GM08714 (cell line): ENCODE measurements around the gene JARID2.

Source experiments
- H3K4me3 ChIP-seq: fragments of 200-500 bp; sonication (Bioruptor generic); 2 replicates; pipeline ENCODE4 v1.5.1; 2014; ENCODE audit warnings: mild to moderate bottlenecking, low read length, inconsistent platforms
- ZNF274 ChIP-seq: IDR thresholded peaks from 2 replicates; pipeline ENCODE4 v1.6.1; 2012; ENCODE audit warnings: mild to moderate bottlenecking, low read depth, low read length

The JARID2 gene

DNA sequence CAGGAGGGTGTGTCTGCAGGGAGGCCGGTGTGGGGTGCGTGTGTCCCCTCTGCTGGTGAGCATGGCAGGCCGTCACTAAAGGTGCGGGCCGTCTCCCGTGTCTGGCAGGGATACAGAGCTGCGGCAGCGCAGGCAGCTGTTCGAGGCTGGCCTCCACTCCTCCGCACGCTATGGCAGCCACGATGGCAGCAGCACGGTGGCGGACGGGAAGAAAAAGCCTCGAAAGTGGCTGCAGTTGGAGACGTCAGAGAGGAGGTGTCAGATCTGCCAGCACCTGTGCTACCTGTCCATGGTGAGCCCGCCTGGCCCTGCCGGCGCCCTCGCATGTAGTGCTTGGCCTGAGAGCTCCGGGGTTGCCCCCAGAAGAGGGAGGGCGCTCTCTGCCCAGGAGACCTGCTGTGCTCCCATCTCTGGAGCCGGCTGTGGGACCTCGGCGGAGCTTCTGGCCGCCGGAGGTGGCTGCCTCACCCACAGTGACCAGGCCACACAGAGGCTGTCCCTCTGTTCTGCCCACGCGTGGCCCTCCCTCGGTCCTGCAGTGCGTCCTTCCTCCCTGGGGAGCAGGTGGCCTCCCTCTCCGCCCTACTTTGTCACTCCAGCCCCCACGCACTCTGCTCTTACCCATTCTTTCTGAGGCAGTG, 267.4 kb downstream of the JARID2 start:
- no peak for TF ChIP-seq ZNF274

DNA sequence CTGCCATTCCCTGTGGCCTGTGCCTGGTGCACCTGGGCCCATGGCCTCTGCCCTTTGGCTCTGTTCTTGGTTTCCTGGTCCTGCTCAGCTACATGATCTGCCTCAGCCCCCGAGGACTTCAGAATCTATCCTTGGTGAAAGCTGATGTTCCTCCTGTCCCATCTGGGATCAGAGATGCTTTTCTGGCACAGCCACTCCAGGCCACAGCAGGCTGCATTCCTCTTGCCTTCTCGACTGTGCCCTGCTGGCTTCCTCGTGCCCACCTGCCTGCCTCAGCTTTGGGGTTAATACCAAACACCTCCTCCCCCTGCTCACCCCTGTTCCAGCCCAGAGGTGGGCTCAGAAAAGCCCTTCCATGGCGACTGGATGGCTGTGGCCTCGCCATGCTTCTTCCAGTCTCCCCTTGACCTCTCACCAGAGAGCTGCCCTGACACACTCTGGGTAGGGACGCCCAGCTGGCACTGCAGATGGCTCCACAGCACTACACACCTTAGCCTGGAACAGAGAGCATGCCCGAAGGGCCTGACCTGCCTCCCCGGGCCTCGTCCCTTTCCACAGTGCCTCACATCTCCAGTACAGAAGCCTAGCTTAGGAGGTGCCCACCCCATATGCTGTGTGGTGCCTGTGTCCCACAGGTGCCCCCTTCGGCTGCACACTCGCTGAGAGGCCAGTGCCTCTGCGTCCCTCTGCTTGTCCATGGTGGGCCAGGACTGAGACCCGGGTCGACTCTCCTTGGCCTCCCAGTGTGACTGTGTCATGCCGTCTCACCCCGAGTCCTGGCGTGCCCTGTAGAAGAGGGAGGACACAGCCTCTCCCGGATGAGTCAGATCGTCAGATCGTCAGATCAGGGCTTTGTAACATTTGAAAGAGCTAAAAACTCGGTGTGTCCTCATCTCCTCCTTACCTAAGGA, 268.2 kb downstream of the JARID2 start:
- H3K4me3 ChIP-seq = no peak overlapping the region
- TF ChIP-seq ZNF274 = no peak

More for the DNA sequence above, 267.4 kb downstream of the JARID2 start:
- H3K4me3 ChIP-seq = no peak overlapping the region

- TF ChIP-seq ZNF274 = no peak
Measured at GRCh38 chr6:15515226-15515625, 269.4 kb downstream of the JARID2 start.

DNA sequence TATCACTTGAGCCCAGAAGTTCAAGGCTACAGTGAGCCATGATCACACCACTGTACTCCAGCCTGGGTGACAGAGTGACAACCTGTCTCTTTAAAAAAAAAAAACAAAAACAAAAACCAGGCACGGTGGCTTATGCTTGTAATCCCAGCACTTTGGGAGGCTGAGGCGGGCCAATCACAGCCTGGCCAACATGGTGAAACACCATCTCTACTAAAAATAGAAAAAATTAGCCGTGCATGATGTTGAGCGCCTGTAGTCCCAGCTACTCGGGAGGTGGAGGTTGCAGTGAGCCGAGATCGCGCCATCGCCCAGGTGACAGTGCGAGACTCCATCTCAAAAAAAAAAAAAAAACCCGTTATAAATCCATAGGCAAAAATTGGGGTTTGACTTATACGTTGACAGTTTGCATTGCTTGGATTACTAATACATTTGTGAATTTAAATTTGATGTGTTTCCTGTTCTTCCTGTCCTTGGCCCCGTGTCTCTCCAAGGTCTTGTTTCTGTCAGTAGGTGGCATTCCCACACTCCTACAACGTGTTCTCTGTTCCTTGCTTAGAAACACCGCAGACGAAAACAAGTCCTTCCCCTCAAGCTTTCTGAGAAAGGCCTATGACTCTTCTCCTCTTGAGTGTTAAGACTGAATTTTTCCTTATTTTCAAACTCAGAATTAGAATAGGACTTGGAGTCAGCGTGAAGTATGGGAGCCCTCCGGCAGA, 269.9 kb downstream of the JARID2 start:
- TF ChIP-seq ZNF274 = no peak
- no peak overlapping the region for H3K4me3 ChIP-seq

More at GRCh38 chr6:15515226-15515625, 269.4 kb downstream of the JARID2 start:
- no peak overlapping the region for H3K4me3 ChIP-seq

DNA sequence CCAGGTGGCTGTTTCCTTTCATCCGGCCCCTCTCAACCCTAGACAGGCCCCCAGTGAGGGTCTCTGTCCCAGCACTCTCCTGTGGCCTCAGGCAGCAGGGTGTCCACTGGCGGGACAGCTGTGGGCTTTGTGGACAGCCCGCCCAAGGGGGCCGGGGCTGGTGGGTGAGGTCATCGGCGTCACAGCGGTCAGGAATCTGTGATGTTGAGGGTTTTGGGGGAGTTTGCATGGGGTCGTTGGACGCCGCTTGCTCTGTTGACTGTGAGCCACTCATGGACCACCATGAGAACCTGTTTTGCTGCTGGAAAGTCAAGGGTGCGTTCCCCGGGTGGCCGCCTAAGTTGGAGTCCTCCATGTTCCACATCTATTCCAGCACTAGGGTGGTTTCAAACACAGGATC, 270.5 kb downstream of the JARID2 start:
- no peak for TF ChIP-seq ZNF274
- no peak overlapping the region for H3K4me3 ChIP-seq

DNA sequence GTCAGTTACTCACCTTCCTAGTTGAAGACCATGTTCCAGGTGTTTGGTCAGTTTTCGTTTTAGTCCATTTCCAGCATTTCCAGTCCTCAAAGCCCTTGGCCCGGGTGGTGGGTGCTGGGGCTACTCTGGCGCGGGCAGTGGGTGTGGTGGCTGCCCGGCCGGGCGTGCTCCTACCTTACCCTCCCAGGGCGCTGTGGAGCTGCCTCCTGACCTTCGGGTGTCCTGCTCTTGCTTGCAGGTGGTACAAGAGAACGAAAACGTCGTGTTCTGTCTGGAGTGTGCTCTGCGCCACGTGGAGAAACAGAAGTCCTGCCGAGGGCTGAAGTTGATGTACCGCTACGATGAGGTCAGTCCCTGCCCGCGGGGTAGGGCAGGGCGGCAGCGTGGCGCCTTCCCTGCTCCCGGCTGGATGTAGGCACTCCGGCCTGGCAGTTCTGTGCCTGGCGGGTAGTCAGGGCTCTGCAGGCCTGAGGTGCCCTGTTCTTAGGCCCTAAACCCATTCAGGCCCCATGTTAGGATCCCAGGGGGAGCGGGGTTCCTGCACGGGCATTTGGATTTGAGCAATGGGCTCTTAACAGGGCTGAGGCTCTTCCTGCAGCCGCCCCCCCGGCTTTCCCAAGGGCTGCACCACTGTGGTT, 271.2 kb downstream of the JARID2 start:
- H3K4me3 ChIP-seq = no peak overlapping the region
- no peak for TF ChIP-seq ZNF274

DNA sequence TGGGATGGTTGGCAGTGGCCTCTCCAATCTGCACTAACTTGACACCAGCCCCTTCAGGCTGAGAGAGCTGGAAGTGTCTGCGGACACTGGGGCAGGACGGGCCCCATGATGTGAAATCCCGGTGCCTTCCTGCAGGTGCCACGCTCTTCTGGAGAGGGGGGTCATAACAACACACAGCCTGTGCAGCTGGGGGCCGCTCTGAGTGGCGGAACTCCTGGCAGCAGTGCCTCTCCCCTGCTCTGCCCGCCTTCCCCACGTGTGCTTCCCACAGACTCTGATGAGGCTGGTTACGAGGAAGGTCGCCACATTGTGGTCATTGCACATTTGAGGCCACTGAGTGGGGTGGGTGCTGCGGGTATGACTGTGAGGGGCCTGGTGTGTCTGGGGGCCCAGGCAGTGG, 271.7 kb downstream of the JARID2 start:
- TF ChIP-seq ZNF274 = no peak
- no peak overlapping the region for H3K4me3 ChIP-seq

DNA sequence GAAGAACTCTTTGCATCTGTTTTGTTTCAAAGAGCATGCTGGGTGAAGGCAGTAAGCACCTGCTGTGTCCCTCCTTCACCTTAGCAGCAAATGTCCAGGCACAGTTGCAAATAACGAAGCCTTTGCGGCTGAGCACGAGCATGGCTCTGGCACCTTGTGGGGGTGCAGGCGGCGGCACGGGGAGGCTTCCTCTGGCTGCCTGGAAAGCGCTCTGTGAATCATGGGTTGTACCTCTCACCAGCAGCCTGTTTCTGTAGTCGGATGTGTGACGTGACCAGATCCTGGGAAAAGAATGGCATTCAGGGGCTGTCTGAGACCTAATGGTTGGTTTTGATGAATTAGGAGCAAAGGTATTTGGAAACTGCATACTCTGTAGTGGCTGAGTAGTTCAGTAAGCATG, 272.2 kb downstream of the JARID2 start:
- TF ChIP-seq ZNF274 = no peak
- no peak overlapping the region for H3K4me3 ChIP-seq

DNA sequence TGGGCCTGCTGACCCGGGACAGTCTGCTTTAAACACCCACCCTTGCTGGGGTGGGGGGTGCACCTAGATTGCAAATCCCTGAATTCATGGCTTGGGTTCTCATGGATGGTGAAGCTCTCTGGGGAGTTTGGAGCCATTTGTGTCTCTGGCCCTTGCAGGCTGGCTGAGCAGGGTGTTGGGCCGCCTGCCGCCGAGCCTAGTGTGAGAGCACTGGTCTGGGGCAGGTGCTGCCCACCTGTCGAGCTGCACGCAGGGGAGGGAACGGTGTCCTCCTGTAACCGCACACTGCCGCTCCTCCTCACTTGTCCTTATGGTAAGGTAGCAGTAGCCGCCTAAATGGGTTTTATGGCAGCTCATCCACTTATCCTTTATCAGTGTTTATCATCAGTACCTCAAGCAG, 273.0 kb downstream of the JARID2 start:
- no peak for TF ChIP-seq ZNF274
- H3K4me3 ChIP-seq = no peak overlapping the region

- no peak overlapping the region for H3K4me3 ChIP-seq
- no peak for TF ChIP-seq ZNF274
Measured at GRCh38 chr6:15519681-15520080, 273.8 kb downstream of the JARID2 start.

DNA sequence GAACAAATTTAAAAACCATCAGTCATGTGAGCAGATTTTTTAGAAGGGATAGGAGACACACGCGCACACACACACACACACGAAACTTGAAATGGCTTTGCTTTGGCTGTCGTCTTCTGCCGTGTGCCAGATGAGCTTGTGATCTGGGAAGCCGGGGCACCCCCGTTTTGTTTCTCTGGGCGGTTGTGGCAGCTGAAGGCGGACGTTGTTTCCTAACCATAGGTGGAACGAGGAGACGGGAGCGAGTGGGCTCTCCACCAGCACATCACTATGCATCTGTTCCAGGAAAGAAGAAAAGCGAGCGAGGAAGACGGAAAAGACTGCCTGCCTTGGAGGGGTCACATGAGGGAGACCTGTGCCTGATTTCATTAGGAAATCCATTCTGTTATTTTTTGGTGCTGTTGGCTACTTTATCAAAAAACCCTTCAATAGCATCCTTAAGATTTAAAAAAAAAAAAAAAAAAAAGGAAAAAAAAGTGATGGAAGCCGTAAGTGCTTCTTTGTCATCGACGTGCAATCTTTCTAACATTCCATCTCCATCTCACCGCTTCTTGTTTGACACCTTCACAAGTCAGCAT, 274.8 kb downstream of the JARID2 start:
- no peak overlapping the region for H3K4me3 ChIP-seq
- TF ChIP-seq ZNF274 = no peak

DNA sequence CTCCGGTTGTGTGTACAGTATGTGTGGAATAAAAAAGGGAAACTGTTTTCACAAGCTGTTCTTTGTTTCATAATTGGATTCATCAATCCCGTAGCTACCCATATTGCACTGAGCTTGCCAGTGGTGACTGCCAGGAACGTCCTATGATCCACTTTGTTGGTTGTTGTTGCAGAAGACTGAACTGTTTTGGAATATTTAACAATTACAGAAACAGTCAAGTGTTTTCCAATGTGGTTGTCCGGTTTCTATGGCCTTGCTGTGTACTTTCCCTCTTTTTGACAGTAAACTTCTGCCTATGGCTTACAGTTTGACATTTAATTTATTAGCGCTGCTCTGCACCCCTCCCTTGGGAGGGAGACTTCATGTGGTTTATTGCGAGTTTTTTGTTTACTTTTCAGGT, 275.7 kb downstream of the JARID2 start:
- TF ChIP-seq ZNF274 = no peak
- H3K4me3 ChIP-seq = no peak overlapping the region

GRCh38 chr6:15522026-15522425, 276.2 kb downstream of the JARID2 start:
- no peak for TF ChIP-seq ZNF274
- H3K4me3 ChIP-seq = no peak overlapping the region

- no peak for TF ChIP-seq ZNF274
- H3K4me3 ChIP-seq = no peak overlapping the region
Measured at GRCh38 chr6:15522427-15522826, 276.6 kb downstream of the JARID2 start.
